ENCODE results near the gene CYP1A1.

CYP1A1 gene

DNA sequence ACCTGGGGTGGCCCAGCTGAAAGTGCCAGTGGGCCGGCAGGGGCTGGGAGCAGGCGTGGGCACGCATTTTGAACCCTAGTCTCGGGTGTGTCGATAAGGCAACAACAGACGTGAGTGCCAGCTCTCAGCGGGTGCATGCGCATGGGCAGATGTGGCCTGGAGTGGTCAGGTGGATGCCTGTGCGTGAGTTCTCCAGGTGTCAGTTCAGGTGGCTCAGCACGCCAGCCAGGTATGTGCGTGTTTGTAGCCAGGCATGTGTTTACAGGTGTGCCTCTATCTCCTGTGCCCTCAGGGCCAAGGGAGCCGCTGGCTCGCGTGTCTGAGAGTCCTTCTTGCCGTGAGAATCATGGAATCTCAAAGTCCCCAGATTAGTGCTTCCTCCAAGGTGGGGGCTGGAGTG is 38.1 kb upstream of the CYP1A1 start:
- no peak overlapping the region for H3K27ac ChIP-seq (ENCODE audit: low read depth, low read length)
- no peaks in the 10 kb centered on the region for H3K27me3 ChIP-seq (ENCODE audit: control insufficient read depth in 1 of 2, insufficient read depth in 2 of 2, low read length in 2 of 2)
- H3K36me3 ChIP-seq (ENCODE audit: control insufficient read depth in 1 of 2, insufficient read depth in 2 of 2, low read length in 2 of 2) = no peaks in the 10 kb centered on the region
- no peak overlapping the region for H3K4me3 ChIP-seq (ENCODE audit: low read depth in 1 of 2, low read length in 2 of 2)
- peaks cover 21 to 23% of the 10 kb centered on the region in 2 donors for H3K4me1 ChIP-seq (ENCODE audit: control insufficient read depth in 1 of 2, insufficient read depth in 2 of 2, low read length in 2 of 2)
- no peaks in the 10 kb centered on the region for H3K9me3 ChIP-seq (ENCODE audit: control insufficient read depth in 1 of 2, low read length in 2 of 2)
- peak overlapping the region in 1 of 2 donors; percentile 18 for H3K9ac ChIP-seq (ENCODE audit: low read depth in 1 of 2, low read length in 2 of 2)

DNA sequence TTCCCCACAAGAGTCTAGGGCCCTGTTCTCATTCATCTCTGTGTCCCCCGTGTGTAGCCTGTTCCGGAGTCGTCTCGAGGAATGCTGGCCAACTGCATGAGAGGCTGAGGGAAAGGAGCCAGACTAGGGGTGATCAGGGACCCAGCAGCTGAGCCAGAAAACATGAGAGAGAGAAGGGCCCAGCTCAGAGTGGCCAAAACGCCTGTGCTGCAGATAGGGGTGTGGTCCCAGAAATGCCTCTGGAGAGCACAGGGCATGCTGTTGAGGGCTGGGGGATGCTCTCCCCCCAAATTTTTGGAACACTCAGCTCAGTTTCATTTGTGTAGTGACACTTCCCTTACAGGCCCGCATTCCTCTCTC is 37.4 kb upstream of the CYP1A1 start:
- Histone ChIP-seq H3K4me3 (ENCODE audit: low read depth in 1 of 2, low read length in 2 of 2) (no peak overlapping the region), H3K4me1 (ENCODE audit: control insufficient read depth in 1 of 2, insufficient read depth in 2 of 2, low read length in 2 of 2) (peaks cover 21 to 23% of the 10 kb centered on the region in 2 donors), H3K27ac (ENCODE audit: low read depth, low read length) (no peak overlapping the region), H3K36me3 (ENCODE audit: control insufficient read depth in 1 of 2, insufficient read depth in 2 of 2, low read length in 2 of 2) (no peaks in the 10 kb centered on the region), H3K27me3 (ENCODE audit: control insufficient read depth in 1 of 2, insufficient read depth in 2 of 2, low read length in 2 of 2) (no peaks in the 10 kb centered on the region), H3K9me3 (ENCODE audit: control insufficient read depth in 1 of 2, low read length in 2 of 2) (no peaks in the 10 kb centered on the region), H3K9ac (ENCODE audit: low read depth in 1 of 2, low read length in 2 of 2) (peak overlapping the region in 1 of 2 donors; percentile 18)

DNA sequence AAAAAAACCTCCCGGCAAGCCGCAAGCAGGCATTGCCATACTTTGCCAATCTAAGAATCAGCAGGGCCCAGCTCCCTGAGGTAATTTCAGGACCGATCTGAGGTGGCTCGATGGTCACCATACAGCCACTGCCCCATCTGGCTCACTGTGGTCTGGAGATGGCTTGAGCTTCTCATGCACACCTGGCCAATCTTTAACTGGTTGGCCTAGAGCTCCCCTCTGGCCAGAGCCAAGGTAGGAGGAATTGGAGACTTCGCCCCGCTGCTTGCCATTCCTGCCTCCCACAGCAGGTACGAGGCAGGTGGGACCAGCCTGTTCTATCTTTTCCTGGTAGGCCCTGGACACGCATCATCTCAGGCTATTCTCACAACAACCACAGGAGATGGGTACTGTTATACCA is 33.4 kb upstream of the CYP1A1 start:
- Histone ChIP-seq H3K4me1 (ENCODE audit: control insufficient read depth in 1 of 2, insufficient read depth in 2 of 2, low read length in 2 of 2) (peaks cover 19 to 22% of the 10 kb centered on the region in 2 donors), H3K27me3 (ENCODE audit: control insufficient read depth in 1 of 2, insufficient read depth in 2 of 2, low read length in 2 of 2) (no peaks in the 10 kb centered on the region), H3K27ac (ENCODE audit: low read depth, low read length) (no peak overlapping the region), H3K9me3 (ENCODE audit: control insufficient read depth in 1 of 2, low read length in 2 of 2) (no peaks in the 10 kb centered on the region), H3K4me3 (ENCODE audit: low read depth in 1 of 2, low read length in 2 of 2) (no peak overlapping the region), H3K9ac (ENCODE audit: low read depth in 1 of 2, low read length in 2 of 2) (no peak overlapping the region), H3K36me3 (ENCODE audit: control insufficient read depth in 1 of 2, insufficient read depth in 2 of 2, low read length in 2 of 2) (no peaks in the 10 kb centered on the region)

DNA sequence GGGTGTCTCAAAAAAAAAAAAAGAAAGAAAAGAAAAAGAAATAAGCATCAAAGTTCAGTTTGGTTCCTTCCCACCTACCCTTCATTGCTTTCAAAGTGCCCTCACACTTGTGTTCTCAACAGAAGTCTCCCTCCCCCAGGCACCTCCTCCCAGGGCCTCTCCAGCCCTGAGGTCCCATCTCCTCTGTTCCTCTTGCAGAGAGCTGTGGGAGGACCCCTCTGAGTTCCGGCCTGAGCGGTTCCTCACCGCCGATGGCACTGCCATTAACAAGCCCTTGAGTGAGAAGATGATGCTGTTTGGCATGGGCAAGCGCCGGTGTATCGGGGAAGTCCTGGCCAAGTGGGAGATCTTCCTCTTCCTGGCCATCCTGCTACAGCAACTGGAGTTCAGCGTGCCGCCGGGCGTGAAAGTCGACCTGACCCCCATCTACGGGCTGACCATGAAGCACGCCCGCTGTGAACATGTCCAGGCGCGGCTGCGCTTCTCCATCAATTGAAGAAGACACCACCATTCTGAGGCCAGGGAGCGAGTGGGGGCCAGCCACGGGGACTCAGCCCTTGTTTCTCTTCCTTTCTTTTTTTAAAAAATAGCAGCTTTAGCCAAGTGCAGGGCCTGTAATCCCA is 29.4 kb upstream of the CYP1A1 start:
- H3K27me3 ChIP-seq (ENCODE audit: control insufficient read depth in 1 of 2, insufficient read depth in 2 of 2, low read length in 2 of 2) = no peaks in the 10 kb centered on the region
- no peak overlapping the region for H3K9ac ChIP-seq (ENCODE audit: low read depth in 1 of 2, low read length in 2 of 2)
- no peak overlapping the region for H3K4me3 ChIP-seq (ENCODE audit: low read depth in 1 of 2, low read length in 2 of 2)
- H3K27ac ChIP-seq (ENCODE audit: low read depth, low read length) = no peak overlapping the region
- no peaks in the 10 kb centered on the region for H3K4me1 ChIP-seq (ENCODE audit: control insufficient read depth in 1 of 2, insufficient read depth in 2 of 2, low read length in 2 of 2)
- no peaks in the 10 kb centered on the region for H3K36me3 ChIP-seq (ENCODE audit: control insufficient read depth in 1 of 2, insufficient read depth in 2 of 2, low read length in 2 of 2)
- no peaks in the 10 kb centered on the region for H3K9me3 ChIP-seq (ENCODE audit: control insufficient read depth in 1 of 2, low read length in 2 of 2)

- H3K9me3 ChIP-seq (ENCODE audit: control insufficient read depth in 1 of 2, low read length in 2 of 2) = no peaks in the 10 kb centered on the region
- H3K27ac ChIP-seq (ENCODE audit: low read depth, low read length) = no peak overlapping the region
- no peaks in the 10 kb centered on the region for H3K4me1 ChIP-seq (ENCODE audit: control insufficient read depth in 1 of 2, insufficient read depth in 2 of 2, low read length in 2 of 2)
- no peak overlapping the region for H3K4me3 ChIP-seq (ENCODE audit: low read depth in 1 of 2, low read length in 2 of 2)
- no peaks in the 10 kb centered on the region for H3K27me3 ChIP-seq (ENCODE audit: control insufficient read depth in 1 of 2, insufficient read depth in 2 of 2, low read length in 2 of 2)
- H3K9ac ChIP-seq (ENCODE audit: low read depth in 1 of 2, low read length in 2 of 2) = no peak overlapping the region
- H3K36me3 ChIP-seq (ENCODE audit: control insufficient read depth in 1 of 2, insufficient read depth in 2 of 2, low read length in 2 of 2) = no peaks in the 10 kb centered on the region
Measured at GRCh38 chr15:74752531-74752930, 27.2 kb upstream of the CYP1A1 start.

DNA sequence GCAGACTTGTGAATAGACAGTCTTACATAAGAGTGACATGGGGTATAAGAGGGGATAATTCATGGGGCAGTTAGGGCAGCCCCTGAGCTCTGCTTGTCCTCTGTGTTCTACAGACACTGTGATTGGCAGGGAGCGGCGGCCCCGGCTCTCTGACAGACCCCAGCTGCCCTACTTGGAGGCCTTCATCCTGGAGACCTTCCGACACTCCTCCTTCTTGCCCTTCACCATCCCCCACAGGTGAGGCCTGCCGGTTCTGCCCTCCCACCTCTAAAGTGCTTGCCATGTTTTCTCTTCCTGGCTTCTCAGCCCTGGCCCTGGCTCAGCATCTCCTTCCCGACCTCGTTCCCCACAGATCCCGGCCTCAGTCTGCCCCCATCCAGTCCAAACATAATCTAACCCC is 26.7 kb upstream of the CYP1A1 start:
- H3K27ac ChIP-seq (ENCODE audit: low read depth, low read length) = no peak overlapping the region
- H3K36me3 ChIP-seq (ENCODE audit: control insufficient read depth in 1 of 2, insufficient read depth in 2 of 2, low read length in 2 of 2) = no peaks in the 10 kb centered on the region
- no peak overlapping the region for H3K9ac ChIP-seq (ENCODE audit: low read depth in 1 of 2, low read length in 2 of 2)
- H3K27me3 ChIP-seq (ENCODE audit: control insufficient read depth in 1 of 2, insufficient read depth in 2 of 2, low read length in 2 of 2) = no peaks in the 10 kb centered on the region
- no peaks in the 10 kb centered on the region for H3K9me3 ChIP-seq (ENCODE audit: control insufficient read depth in 1 of 2, low read length in 2 of 2)
- no peak overlapping the region for H3K4me3 ChIP-seq (ENCODE audit: low read depth in 1 of 2, low read length in 2 of 2)
- no peaks in the 10 kb centered on the region for H3K4me1 ChIP-seq (ENCODE audit: control insufficient read depth in 1 of 2, insufficient read depth in 2 of 2, low read length in 2 of 2)

GRCh38 chr15:74750751-74751150 is 25.4 kb upstream of the CYP1A1 start:
- Histone ChIP-seq H3K4me3 (ENCODE audit: low read depth in 1 of 2, low read length in 2 of 2) (no peak overlapping the region), H3K9ac (ENCODE audit: low read depth in 1 of 2, low read length in 2 of 2) (no peak overlapping the region)

GRCh38 chr15:74749832-74750231 is 24.5 kb upstream of the CYP1A1 start:
- Histone ChIP-seq H3K36me3 (ENCODE audit: control insufficient read depth in 1 of 2, insufficient read depth in 2 of 2, low read length in 2 of 2) (no peaks in the 10 kb centered on the region), H3K9ac (ENCODE audit: low read depth in 1 of 2, low read length in 2 of 2) (no peak overlapping the region), H3K4me1 (ENCODE audit: control insufficient read depth in 1 of 2, insufficient read depth in 2 of 2, low read length in 2 of 2) (no peaks in the 10 kb centered on the region), H3K27me3 (ENCODE audit: control insufficient read depth in 1 of 2, insufficient read depth in 2 of 2, low read length in 2 of 2) (no peaks in the 10 kb centered on the region), H3K9me3 (ENCODE audit: control insufficient read depth in 1 of 2, low read length in 2 of 2) (no peaks in the 10 kb centered on the region), H3K27ac (ENCODE audit: low read depth, low read length) (no peak overlapping the region), H3K4me3 (ENCODE audit: low read depth in 1 of 2, low read length in 2 of 2) (no peak overlapping the region)

More at GRCh38 chr15:74750751-74751150, 25.4 kb upstream of the CYP1A1 start:
- H3K27ac ChIP-seq (ENCODE audit: low read depth, low read length) = no peak overlapping the region
- H3K27me3 ChIP-seq (ENCODE audit: control insufficient read depth in 1 of 2, insufficient read depth in 2 of 2, low read length in 2 of 2) = no peaks in the 10 kb centered on the region
- H3K4me1 ChIP-seq (ENCODE audit: control insufficient read depth in 1 of 2, insufficient read depth in 2 of 2, low read length in 2 of 2) = no peaks in the 10 kb centered on the region
- H3K36me3 ChIP-seq (ENCODE audit: control insufficient read depth in 1 of 2, insufficient read depth in 2 of 2, low read length in 2 of 2) = no peaks in the 10 kb centered on the region
- H3K9me3 ChIP-seq (ENCODE audit: control insufficient read depth in 1 of 2, low read length in 2 of 2) = no peaks in the 10 kb centered on the region

- no peak within 1 kb of the TSS for H3K4me3 ChIP-seq (ENCODE audit: low read depth in 1 of 2, low read length in 2 of 2)
- no peaks in the 10 kb centered on the region for H3K9me3 ChIP-seq (ENCODE audit: control insufficient read depth in 1 of 2, low read length in 2 of 2)
- no peaks in the 10 kb centered on the region for H3K27me3 ChIP-seq (ENCODE audit: control insufficient read depth in 1 of 2, insufficient read depth in 2 of 2, low read length in 2 of 2)
- no peaks in the 10 kb centered on the region for H3K36me3 ChIP-seq (ENCODE audit: control insufficient read depth in 1 of 2, insufficient read depth in 2 of 2, low read length in 2 of 2)
- H3K9ac ChIP-seq (ENCODE audit: low read depth in 1 of 2, low read length in 2 of 2) = no peak within 1 kb of the TSS
- no peak within 1 kb of the TSS for H3K27ac ChIP-seq (ENCODE audit: low read depth, low read length)
- H3K4me1 ChIP-seq (ENCODE audit: control insufficient read depth in 1 of 2, insufficient read depth in 2 of 2, low read length in 2 of 2) = no peaks in the 10 kb centered on the region
Measured at GRCh38 chr15:74748322-74748946, 23.1 kb upstream of the CYP1A1 start, which contains the start of gene CYP1A2. Gene CYP1A2 (plus strand): TSS chr15:74748845. CDS start chr15:74749739, 894 bp downstream.

GRCh38 chr15:74746389-74746788 is 21.1 kb upstream of the CYP1A1 start:
- Histone ChIP-seq H3K36me3 (ENCODE audit: control insufficient read depth in 1 of 2, insufficient read depth in 2 of 2, low read length in 2 of 2) (no peaks in the 10 kb centered on the region), H3K4me3 (ENCODE audit: low read depth in 1 of 2, low read length in 2 of 2) (no peak overlapping the region), H3K9ac (ENCODE audit: low read depth in 1 of 2, low read length in 2 of 2) (no peak overlapping the region), H3K27me3 (ENCODE audit: control insufficient read depth in 1 of 2, insufficient read depth in 2 of 2, low read length in 2 of 2) (no peaks in the 10 kb centered on the region), H3K27ac (ENCODE audit: low read depth, low read length) (no peak overlapping the region), H3K9me3 (ENCODE audit: control insufficient read depth in 1 of 2, low read length in 2 of 2) (peaks cover 0 to 3% of the 10 kb centered on the region in 2 donors), H3K4me1 (ENCODE audit: control insufficient read depth in 1 of 2, insufficient read depth in 2 of 2, low read length in 2 of 2) (no peaks in the 10 kb centered on the region)
